AG10803 (cell line): ENCODE measurements around the gene KCNJ10.
"Not testable (repeated sequence)": the region's sequence is repeated elsewhere in the genome, so short reads cannot be mapped to it uniquely, and the experiment has no call there.

Experiments
- DNase-seq: peaks from one replicate; pipeline ENCODE4 v3.0.0; 2010; ENCODE audit warnings: low read depth
- H3K4me3 ChIP-seq: 2 replicates; pipeline ENCODE4 v1.5.1; 2011; ENCODE audit warnings: mild to moderate bottlenecking, low read length, control low read depth
- TF ChIP-seq, protein P1 (sequence below): conservative IDR thresholded peaks from 2 replicates; pipeline ENCODE4 v1.5.1; 2011; ENCODE audit warnings: mild to moderate bottlenecking, low read length, control low read depth, inconsistent platforms

The KCNJ10 gene

DNA sequence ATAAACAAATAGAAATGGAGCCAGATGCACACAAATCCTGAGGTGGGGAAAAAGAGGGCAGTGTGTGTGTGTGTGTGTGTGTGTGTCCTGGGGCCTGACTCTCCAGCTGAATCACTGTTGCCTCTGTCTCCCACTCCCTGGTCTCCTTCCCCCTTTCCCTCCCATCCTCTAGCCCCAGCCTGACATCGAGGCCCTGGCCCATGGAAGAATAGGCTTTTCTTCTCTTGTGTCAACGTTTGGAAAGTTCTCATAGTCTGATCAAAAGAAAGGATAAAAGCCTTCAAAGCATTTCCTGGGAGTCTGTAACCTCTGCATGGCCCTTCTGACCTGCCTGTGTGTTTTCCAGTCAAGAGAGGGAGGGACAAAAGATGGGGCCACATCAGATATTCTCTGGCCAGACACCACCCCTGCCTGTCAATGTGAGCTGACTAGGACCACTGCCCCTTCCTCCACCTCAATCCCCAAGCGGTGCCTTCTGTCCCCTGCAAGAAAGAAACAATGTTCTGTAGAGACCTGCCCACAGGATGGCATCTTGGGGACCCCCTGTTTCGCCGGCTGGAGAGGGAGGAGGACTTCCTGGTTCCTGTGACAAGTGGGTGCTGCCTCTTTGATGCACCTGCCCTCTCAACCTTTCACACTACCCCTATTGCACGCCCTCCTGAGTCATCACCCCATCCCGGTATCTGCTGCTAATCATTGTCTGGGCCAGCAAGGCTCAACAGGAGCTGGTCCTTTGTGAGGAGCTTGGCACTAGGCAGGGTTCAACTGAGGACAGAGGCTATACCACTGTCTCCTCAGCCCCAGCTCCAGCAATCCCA lies 16.2 kb downstream of the KCNJ10 start:
- DNase-seq, result no peak
- TF ChIP-seq, protein P1, sequence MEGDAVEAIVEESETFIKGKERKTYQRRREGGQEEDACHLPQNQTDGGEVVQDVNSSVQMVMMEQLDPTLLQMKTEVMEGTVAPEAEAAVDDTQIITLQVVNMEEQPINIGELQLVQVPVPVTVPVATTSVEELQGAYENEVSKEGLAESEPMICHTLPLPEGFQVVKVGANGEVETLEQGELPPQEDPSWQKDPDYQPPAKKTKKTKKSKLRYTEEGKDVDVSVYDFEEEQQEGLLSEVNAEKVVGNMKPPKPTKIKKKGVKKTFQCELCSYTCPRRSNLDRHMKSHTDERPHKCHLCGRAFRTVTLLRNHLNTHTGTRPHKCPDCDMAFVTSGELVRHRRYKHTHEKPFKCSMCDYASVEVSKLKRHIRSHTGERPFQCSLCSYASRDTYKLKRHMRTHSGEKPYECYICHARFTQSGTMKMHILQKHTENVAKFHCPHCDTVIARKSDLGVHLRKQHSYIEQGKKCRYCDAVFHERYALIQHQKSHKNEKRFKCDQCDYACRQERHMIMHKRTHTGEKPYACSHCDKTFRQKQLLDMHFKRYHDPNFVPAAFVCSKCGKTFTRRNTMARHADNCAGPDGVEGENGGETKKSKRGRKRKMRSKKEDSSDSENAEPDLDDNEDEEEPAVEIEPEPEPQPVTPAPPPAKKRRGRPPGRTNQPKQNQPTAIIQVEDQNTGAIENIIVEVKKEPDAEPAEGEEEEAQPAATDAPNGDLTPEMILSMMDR, result no peak
- H3K4me3 ChIP-seq, result no peak overlapping the region

DNA sequence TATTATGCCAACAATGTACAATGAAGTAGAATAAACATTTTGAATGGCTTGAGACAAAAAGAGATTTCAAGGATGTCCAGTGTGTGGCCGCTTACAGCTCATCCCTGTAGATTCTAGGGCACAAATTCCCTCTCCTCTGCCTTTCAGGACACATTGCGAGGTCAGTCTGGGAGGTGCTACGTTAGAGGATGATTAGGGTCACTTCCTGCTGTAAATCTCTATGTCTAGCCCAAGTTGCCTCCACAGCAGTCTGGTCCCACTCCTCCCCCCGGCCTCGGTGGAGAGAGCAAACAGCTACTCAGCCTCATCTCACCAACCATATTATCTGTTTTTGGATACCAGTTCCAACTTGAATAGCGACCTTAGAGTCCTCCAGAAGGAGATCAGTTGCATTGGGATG lies 17.0 kb downstream of the KCNJ10 start:
- DNase-seq, result no peak
- no peak overlapping the region for H3K4me3 ChIP-seq
- TF ChIP-seq, protein P1, result no peak

DNA sequence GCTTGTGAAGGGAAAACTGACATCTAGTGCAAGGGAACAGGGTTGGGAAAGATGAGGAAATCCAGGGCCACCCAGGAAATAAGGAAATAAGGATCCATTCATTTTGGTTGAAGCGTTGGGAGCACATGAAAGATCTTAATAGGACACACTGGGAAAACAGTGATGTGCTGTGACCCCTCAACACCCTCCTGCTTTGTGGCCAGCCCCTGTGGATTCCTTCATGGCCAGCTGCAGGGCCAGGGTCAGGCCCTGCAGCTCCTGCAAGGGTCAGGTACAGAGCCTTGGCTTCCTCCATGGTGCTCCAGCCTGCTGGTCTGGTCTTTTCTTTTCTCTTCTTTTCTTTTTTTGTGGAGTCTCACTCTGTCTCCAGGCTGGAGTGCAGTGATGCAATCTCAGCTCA lies 19.3 kb downstream of the KCNJ10 start:
- TF ChIP-seq, protein P1, result no peak
- H3K4me3 ChIP-seq, result no peak overlapping the region
- DNase-seq, result no peak

DNA sequence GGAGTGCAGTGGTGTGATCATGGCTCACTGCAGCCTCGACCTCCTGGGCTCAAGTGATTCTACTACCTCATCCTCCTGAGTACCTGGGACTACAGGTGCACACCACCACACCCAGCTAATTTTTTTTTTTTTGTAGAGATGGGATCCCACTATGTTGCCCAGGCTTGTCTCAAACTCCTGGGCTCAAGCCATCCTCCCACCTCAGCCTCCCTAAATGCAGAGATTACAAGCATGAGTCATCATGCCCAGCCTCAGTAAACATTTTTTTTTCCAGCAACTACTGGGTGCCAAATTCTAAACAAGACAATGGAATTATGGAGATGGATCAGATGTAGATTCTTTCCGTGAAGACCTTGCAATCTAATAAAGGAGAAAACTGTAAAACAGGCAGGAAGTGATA lies 19.8 kb downstream of the KCNJ10 start:
- not testable (repeated sequence) for H3K4me3 ChIP-seq, DNase-seq

DNA sequence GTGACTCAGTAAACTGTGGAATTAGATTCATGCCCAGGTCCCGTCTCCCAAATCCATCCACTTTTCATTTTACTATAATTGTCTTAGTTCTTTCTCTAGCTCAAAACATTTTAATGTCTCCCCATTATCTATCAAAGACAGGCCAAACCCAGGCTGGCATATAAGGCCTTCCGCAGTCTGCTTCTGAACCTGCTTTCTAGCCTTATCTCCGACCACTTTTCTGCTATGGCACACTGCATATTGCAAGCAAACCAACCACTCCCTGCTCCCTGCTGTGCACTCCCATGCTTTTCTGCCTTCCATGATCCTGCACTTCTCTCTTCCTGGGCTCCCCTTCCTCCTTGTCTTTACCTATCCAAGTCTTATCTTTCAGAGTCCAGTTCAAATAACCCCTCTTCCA lies 20.9 kb downstream of the KCNJ10 start:
- no peak for DNase-seq
- TF ChIP-seq, protein P1, result no peak

DNA sequence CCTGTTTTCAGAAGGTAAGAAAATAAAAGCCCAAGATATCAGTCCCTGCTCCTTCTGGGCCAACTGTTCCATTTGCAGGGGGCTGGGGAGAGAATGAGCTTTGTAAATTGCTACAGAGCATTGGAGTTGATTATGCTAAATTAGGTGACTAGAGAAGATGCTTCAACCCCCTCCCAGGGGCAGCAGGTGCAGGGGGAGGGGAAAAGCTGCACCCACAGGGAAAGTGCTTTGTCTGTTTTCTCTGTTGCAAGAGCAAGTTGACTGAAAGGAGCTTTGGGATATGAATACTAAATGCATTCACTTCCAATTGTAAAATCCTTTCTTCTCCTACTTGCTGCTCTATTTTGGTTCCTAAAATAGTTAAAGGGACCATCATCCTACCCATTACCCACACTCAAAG lies 21.6 kb downstream of the KCNJ10 start:
- DNase-seq, result no peak
- TF ChIP-seq, protein P1, result no peak
- H3K4me3 ChIP-seq, result no peak overlapping the region

More for the DNA sequence above, 20.9 kb downstream of the KCNJ10 start:
- H3K4me3 ChIP-seq, result no peak overlapping the region

DNA sequence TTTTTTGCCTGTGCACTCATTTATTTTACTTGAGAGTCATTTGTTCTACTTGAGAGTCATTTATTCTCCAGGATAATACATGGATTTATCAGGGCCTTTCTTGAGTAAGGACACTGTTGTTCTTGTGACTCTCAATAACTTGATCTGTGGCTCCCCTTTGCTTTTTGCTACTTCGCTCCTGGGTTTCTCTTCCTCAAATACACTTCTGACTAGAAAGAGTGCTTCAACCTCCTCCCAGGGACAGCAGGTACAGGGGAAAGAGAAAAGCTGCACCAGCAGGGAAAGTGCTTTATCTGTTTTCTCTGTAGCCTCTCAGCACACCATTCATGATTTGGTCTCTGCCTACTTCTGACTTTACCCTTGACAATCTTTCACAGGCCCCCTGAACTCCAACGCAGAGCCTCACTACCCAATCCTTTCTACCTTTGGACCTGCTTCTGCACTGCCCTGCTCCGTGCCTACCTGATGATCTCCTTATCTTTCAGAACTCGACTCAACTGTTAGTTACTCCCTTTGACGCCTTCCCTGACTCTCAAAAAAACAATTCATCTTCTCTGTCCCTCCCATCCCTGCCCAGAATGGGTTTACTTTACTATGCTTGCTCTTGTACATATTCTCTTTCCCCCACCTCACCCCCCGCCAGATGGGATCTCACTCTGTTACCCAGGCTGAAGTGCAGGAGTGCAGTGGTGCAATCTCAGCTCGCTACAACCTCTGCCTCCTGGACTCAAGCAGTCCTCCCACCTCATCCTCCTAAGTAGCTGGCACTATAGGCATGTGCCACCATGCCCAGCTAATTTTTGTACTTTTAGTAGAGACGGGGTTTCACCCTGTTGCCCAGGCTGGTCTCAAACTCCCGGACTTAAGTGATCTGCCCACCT lies 22.6 kb downstream of the KCNJ10 start:
- TF ChIP-seq, protein P1, result no peak
- no peak overlapping the region for H3K4me3 ChIP-seq
- no peak for DNase-seq
